ENCODE data around the gene YIPF2. TPM values are rescaled to one million over a fixed set of nuclear protein-coding genes. Genes with fewer than 3 reads are reported as not detected.

YIPF2 gene
- total RNA-seq, 1 experiment from 2014 or later, result 65.5 TPM

GRCh38 chr19:10911579-10912363 lies 16.7 kb downstream of the YIPF2 start:
- ChIA-PET CTCF (interaction anchor here (0.5 to 0.8 kb wide), 3 partner anchors 12 to 211 kb away, joined by 3 to 4 read pairs (median 3); no protein-coding TSS in a partner anchor), POLR2A (interaction anchor here (0.7 kb wide), 1 partner anchor 13 kb away, joined by 3 read pairs; no protein-coding TSS in a partner anchor)
- no peak for TF ChIP-seq CTCF (IDR thresholded peaks at IDR 0.05; ENCODE audit: unreplicated experiment)
- Mint-ChIP-seq H3K27ac (ENCODE audit: low read depth, unreplicated experiment) (no peak overlapping the region), H3K4me3 (ENCODE audit: unreplicated experiment) (no peak overlapping the region), H3K4me1 (ENCODE audit: insufficient read depth, unreplicated experiment) (peaks cover 5% of the 10 kb centered on the region), H3K27me3 (ENCODE audit: insufficient read depth, unreplicated experiment) (no peaks in the 10 kb centered on the region), H3K36me3 (ENCODE audit: insufficient read depth, unreplicated experiment) (peaks cover 80% of the 10 kb centered on the region), H3K9me3 (ENCODE audit: unreplicated experiment) (no peaks in the 10 kb centered on the region)
- DNase-seq (ENCODE audit: unreplicated experiment), result no peak
- no TSS peak for BruUV-seq (replicated peaks)
- intact Hi-C loops (cut with micrococcal nuclease), result no loop called here

GRCh38 chr19:10908380-10908960 lies 20.0 kb downstream of the YIPF2 start:
- no peak for TF ChIP-seq CTCF (IDR thresholded peaks at IDR 0.05; ENCODE audit: unreplicated experiment)
- Mint-ChIP-seq H3K4me3 (ENCODE audit: unreplicated experiment) (no peak overlapping the region), H3K4me1 (ENCODE audit: insufficient read depth, unreplicated experiment) (no peaks in the 10 kb centered on the region), H3K9me3 (ENCODE audit: unreplicated experiment) (no peaks in the 10 kb centered on the region), H3K27me3 (ENCODE audit: insufficient read depth, unreplicated experiment) (no peaks in the 10 kb centered on the region), H3K36me3 (ENCODE audit: insufficient read depth, unreplicated experiment) (peaks cover 57% of the 10 kb centered on the region), H3K27ac (ENCODE audit: low read depth, unreplicated experiment) (no peak overlapping the region)
- no peak for DNase-seq (ENCODE audit: unreplicated experiment)
- intact Hi-C loops (cut with micrococcal nuclease), result no loop called here
- BruUV-seq (replicated peaks), result no TSS peak
- ChIA-PET CTCF (no interaction called here), POLR2A (no interaction called here)

- H3K36me3 Mint-ChIP-seq (ENCODE audit: insufficient read depth, unreplicated experiment), result peaks cover 54% of the 10 kb centered on the region
- TF ChIP-seq CTCF (IDR thresholded peaks at IDR 0.05; ENCODE audit: unreplicated experiment), result no peak
- H3K4me3 Mint-ChIP-seq (ENCODE audit: unreplicated experiment), result no peak overlapping the region
- ChIA-PET CTCF (interaction anchor here (0.6 kb wide), 1 partner anchor 880 kb away, joined by 3 read pairs; no protein-coding TSS in a partner anchor), POLR2A (no interaction called here)
- no peaks in the 10 kb centered on the region for H3K4me1 Mint-ChIP-seq (ENCODE audit: insufficient read depth, unreplicated experiment)
- no peaks in the 10 kb centered on the region for H3K27me3 Mint-ChIP-seq (ENCODE audit: insufficient read depth, unreplicated experiment)
- no TSS peak for BruUV-seq (replicated peaks)
- intact Hi-C loops (cut with micrococcal nuclease), result no loop called here
- no peak overlapping the region for H3K27ac Mint-ChIP-seq (ENCODE audit: low read depth, unreplicated experiment)
- no peaks in the 10 kb centered on the region for H3K9me3 Mint-ChIP-seq (ENCODE audit: unreplicated experiment)
- no peak for DNase-seq (ENCODE audit: unreplicated experiment)
These were observed 20.5 kb downstream of the YIPF2 start for GRCh38 chr19:10907925-10908324.

- H3K9me3 Mint-ChIP-seq (ENCODE audit: unreplicated experiment), result no peaks in the 10 kb centered on the region
- peaks cover 13% of the 10 kb centered on the region for H3K4me1 Mint-ChIP-seq (ENCODE audit: insufficient read depth, unreplicated experiment)
- peak; percentile 85 for DNase-seq (ENCODE audit: unreplicated experiment)
- TF ChIP-seq CTCF (IDR thresholded peaks at IDR 0.05; ENCODE audit: unreplicated experiment), result no peak
- peaks cover 7% of the 10 kb centered on the region for H3K36me3 Mint-ChIP-seq (ENCODE audit: insufficient read depth, unreplicated experiment)
- H3K27me3 Mint-ChIP-seq (ENCODE audit: insufficient read depth, unreplicated experiment), result no peaks in the 10 kb centered on the region
- peak overlapping the region; percentile 62 for H3K4me3 Mint-ChIP-seq (ENCODE audit: unreplicated experiment)
- intact Hi-C loops (cut with micrococcal nuclease), result loop anchor here (1.0 kb wide), 1 partner anchor 28 kb away; the partner anchor contains the start of gene CARM1
- ChIA-PET CTCF (interaction anchor here (0.6 to 2.3 kb wide), 7 partner anchors 10 to 149 kb away, joined by 3 to 6 read pairs (median 3); partner anchors contain the start of gene CARM1), POLR2A (interaction anchor here (0.6 to 2.3 kb wide), 6 partner anchors 11 to 29 kb away, joined by 3 to 10 read pairs (median 6); partner anchors contain the start of gene YIPF2)
- H3K27ac Mint-ChIP-seq (ENCODE audit: low read depth, unreplicated experiment), result peak overlapping the region; percentile 95
- BruUV-seq (replicated peaks), result no TSS peak
These were observed 29.2 kb downstream of the YIPF2 start for GRCh38 chr19:10899151-10899653.

Measured in MCF 10A (cell line).